ENCODE data around the gene MEST.

DNA sequence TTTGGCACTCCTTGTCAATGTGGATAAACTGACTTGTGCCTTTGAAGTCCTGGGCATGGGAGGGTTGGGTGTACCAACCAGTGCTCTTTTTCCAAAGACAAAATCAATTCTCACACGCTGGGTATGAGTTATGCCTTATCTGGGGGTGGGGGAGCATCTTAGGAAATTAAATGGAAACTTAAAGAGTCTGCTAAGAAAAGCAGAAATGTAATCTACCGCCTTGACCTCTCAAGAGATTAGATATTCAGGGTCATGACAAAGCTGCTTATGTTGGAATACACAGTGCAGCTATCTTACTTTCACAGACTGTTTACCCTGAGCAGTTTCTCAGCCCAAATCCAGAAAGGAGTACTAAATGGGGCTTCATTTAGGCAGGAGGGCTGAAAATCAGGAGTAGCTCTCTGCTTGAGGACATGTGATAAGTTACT, 2.6 kb downstream of the MEST start:
- TF ChIP-seq, protein P1, sequence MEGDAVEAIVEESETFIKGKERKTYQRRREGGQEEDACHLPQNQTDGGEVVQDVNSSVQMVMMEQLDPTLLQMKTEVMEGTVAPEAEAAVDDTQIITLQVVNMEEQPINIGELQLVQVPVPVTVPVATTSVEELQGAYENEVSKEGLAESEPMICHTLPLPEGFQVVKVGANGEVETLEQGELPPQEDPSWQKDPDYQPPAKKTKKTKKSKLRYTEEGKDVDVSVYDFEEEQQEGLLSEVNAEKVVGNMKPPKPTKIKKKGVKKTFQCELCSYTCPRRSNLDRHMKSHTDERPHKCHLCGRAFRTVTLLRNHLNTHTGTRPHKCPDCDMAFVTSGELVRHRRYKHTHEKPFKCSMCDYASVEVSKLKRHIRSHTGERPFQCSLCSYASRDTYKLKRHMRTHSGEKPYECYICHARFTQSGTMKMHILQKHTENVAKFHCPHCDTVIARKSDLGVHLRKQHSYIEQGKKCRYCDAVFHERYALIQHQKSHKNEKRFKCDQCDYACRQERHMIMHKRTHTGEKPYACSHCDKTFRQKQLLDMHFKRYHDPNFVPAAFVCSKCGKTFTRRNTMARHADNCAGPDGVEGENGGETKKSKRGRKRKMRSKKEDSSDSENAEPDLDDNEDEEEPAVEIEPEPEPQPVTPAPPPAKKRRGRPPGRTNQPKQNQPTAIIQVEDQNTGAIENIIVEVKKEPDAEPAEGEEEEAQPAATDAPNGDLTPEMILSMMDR (IDR thresholded peaks at IDR 0.05; ENCODE audit: insufficient read depth, low read length, poor library complexity, severe bottlenecking) = no peak
- no peak for TF ChIP-seq EZH2phosphoT487 (conservative IDR thresholded peaks at IDR 0.05; ENCODE audit: low read length)

Measured in SU-DHL-6 (cell line).